HL-60 (cell line): ENCODE data around the gene ELAVL3.

ENCODE experiments used
- REST ChIP-seq: IDR thresholded peaks from 2 replicates; pipeline ENCODE4 v1.6.1; 2012; ENCODE audit warnings: low read depth; ENCODE audit not compliant: insufficient replicate concordance
- SPI1 ChIP-seq: IDR thresholded peaks from 2 replicates; pipeline ENCODE4 v1.6.1; 2012; ENCODE audit warnings: low read depth, mild to moderate bottlenecking, borderline replicate concordance
- TF ChIP-seq, protein P1 (sequence below): IDR thresholded peaks from one replicate; pipeline ENCODE4 v1.5.1; 2011; ENCODE audit warnings: low read length, control low read depth, inconsistent platforms; ENCODE audit not compliant: insufficient read depth

DNA sequence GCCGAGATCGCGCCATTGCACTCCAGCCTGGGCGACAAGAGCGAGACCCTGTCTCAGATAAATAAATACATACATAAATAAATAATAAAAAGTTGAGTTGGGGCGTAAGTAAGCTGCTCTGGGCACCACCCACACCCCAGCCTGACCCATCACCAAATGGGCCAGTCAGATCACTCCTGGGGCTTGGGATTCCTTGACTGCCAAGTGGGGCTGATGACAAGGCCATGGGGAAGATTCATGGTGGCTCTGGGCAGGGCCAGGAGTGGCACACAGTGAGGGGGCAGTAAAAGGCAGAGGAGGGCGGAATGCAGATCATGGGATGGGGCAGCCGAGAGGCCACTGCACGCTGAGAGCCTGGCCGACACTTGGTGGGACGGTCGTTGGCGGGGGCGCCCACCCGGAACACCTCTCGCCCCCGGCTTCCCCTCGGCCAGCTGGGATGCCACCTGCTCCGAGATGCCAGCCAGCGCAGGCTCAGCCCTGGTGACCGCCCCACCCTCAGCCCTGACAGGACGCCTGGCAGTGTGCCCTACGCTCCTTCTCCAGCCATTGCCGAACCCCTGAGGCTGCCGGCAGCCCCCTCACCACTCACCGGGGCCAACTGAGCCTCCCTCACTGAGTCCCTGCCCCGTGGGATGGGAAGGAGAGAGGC, 13.9 kb upstream of the ELAVL3 start:
- TF ChIP-seq SPI1 (no peak), REST (no peak)
- TF ChIP-seq, protein P1, sequence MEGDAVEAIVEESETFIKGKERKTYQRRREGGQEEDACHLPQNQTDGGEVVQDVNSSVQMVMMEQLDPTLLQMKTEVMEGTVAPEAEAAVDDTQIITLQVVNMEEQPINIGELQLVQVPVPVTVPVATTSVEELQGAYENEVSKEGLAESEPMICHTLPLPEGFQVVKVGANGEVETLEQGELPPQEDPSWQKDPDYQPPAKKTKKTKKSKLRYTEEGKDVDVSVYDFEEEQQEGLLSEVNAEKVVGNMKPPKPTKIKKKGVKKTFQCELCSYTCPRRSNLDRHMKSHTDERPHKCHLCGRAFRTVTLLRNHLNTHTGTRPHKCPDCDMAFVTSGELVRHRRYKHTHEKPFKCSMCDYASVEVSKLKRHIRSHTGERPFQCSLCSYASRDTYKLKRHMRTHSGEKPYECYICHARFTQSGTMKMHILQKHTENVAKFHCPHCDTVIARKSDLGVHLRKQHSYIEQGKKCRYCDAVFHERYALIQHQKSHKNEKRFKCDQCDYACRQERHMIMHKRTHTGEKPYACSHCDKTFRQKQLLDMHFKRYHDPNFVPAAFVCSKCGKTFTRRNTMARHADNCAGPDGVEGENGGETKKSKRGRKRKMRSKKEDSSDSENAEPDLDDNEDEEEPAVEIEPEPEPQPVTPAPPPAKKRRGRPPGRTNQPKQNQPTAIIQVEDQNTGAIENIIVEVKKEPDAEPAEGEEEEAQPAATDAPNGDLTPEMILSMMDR, result no peak
